Muscle of arm (tissue), 12 donors: ENCODE measurements around the gene FAM219A. TPM values are rescaled to one million over a fixed set of nuclear protein-coding genes. Genes with fewer than 3 reads are reported as not detected.
A peak's percentile ranks its signal among the peaks of the same experiment; 100 is the strongest.
"Not testable (repeated sequence)": the region's sequence is repeated elsewhere in the genome, so short reads cannot be mapped to it uniquely, and the experiment has no call there.

ENCODE experiments used
- DNase-seq: peaks from one replicate; pipeline ENCODE4 v3.0.0-alpha.2; 2013
- polyA plus RNA-seq, 12 donors: library from polyadenylated mRNA; unstranded; fragments of 120-200 nt; gene quantifications; one replicate each; pipeline ENCODE4 v1.2.1, GENCODE V29; 2013; ENCODE audit not compliant: insufficient read length in 12 of 12

Gene FAM219A
- polyA plus RNA-seq, 12 donors, result 10.3 to 16.4 (median 12.0) TPM; not detected in 1

GRCh38 chr9:34446951-34447350 is 11.4 kb downstream of the FAM219A start:
- no peak for DNase-seq

- DNase-seq, result no peak
Measured at GRCh38 chr9:34446468-34446891, 11.9 kb downstream of the FAM219A start.

- DNase-seq, result no peak
Measured at GRCh38 chr9:34443976-34444375, 14.4 kb downstream of the FAM219A start.

- no peak for DNase-seq
Measured at GRCh38 chr9:34443533-34443932, 14.8 kb downstream of the FAM219A start.

- DNase-seq, result no peak
Measured at GRCh38 chr9:34442770-34443169, 15.6 kb downstream of the FAM219A start.

- no peak for DNase-seq
Measured at GRCh38 chr9:34440017-34440416, 18.4 kb downstream of the FAM219A start.

- not testable (repeated sequence) for DNase-seq
Measured at GRCh38 chr9:34438465-34438864, 19.9 kb downstream of the FAM219A start.

- not testable (repeated sequence) for DNase-seq
Measured at GRCh38 chr9:34437926-34438307, 20.5 kb downstream of the FAM219A start.

GRCh38 chr9:34437006-34437925 is 21.1 kb downstream of the FAM219A start:
- DNase-seq, result peak; percentile 63

- DNase-seq, result peak; percentile 15
Measured at GRCh38 chr9:34431667-34432066, 26.7 kb downstream of the FAM219A start.

GRCh38 chr9:34430843-34431437 is 27.4 kb downstream of the FAM219A start:
- peak; percentile 78 for DNase-seq

GRCh38 chr9:34428325-34428958 is 29.9 kb downstream of the FAM219A start:
- DNase-seq, result no peak

- no peak for DNase-seq
Measured at GRCh38 chr9:34426347-34427074, 31.9 kb downstream of the FAM219A start.

GRCh38 chr9:34419716-34420504 is 38.5 kb downstream of the FAM219A start:
- DNase-seq, result no peak

GRCh38 chr9:34417734-34418133 is 40.6 kb downstream of the FAM219A start:
- no peak for DNase-seq

GRCh38 chr9:34413231-34413852 is 45.0 kb downstream of the FAM219A start:
- DNase-seq, result peak; percentile 71

- no peak for DNase-seq
Measured at GRCh38 chr9:34412336-34412735, 46.0 kb downstream of the FAM219A start.

GRCh38 chr9:34409154-34409553 is 49.2 kb downstream of the FAM219A start:
- DNase-seq, result no peak

GRCh38 chr9:34408173-34408572 is 50.2 kb downstream of the FAM219A start:
- DNase-seq, result no peak

- no peak for DNase-seq
Measured at GRCh38 chr9:34406219-34406618, 52.2 kb downstream of the FAM219A start.

- DNase-seq, result no peak
Measured at GRCh38 chr9:34405719-34406118, 52.7 kb downstream of the FAM219A start.
